GM12878 (cell line): ENCODE data around the gene CARD19. TPM values are rescaled to one million over a fixed set of nuclear protein-coding genes. Genes with fewer than 3 reads are reported as not detected.

Experiments used
- MEF2B ChIP-seq: fragments of 450-650 bp; IDR thresholded peaks from 2 replicates; pipeline ENCODE4 v1.6.1; 2018; ENCODE audit warnings: mild to moderate bottlenecking, moderate library complexity; ENCODE audit not compliant: partially characterized antibody, poor library complexity, severe bottlenecking
- MYC ChIP-seq: IDR thresholded peaks from 2 replicates; pipeline ENCODE4 v1.6.1; 2011; ENCODE audit warnings: mild to moderate bottlenecking, low read length, moderate library complexity, inconsistent platforms; ENCODE audit not compliant: insufficient read depth, insufficient replicate concordance, insufficient read length, severe bottlenecking
- POLR2AphosphoS2 ChIP-seq: IDR thresholded peaks from 2 replicates; pipeline ENCODE4 v1.6.1; 2011; ENCODE audit warnings: low read depth, mild to moderate bottlenecking, low read length, improper control_type of control experiment, moderate library complexity
- ZNF274 ChIP-seq: IDR thresholded peaks from one replicate; pipeline ENCODE4 v1.8.0; 2011; ENCODE audit not compliant: insufficient read length, insufficient read depth
- ZNF687 ChIP-seq: fragments of 450-650 bp; IDR thresholded peaks from 2 replicates; pipeline ENCODE4 v1.6.1; 2017; ENCODE audit warnings: mild to moderate bottlenecking, moderate library complexity
- polyA plus RNA-seq, 11 experiments: library from polyadenylated mRNA; depleted of rRNA in 4 of 11; unstranded in 6 of 11; stranded (reverse) in 5 of 11; fragments of >200 nt; fragmentation: Nextera tagmentation in 4 of 11; fragmentation: Illumina TruSeq in 1 of 11; extraction: Ambion mirVana in 4 of 11; extraction: Trizol in 1 of 11; gene quantifications; 1 replicate in 1 of 11; 2 replicates in 10 of 11; pipeline versions ENCODE4 v1.2.1 to v1.2.3, GENCODE V29; 2011 to 2016; ENCODE audit warnings: inconsistent platforms in 2 of 11, missing spikeins in 2 of 11, low read depth in 1 of 11
- total RNA-seq, 4 experiments: library from RNA; depleted of rRNA in 3 of 4; stranded (reverse); fragments of >200 nt in 3 of 4; fragmentation: Illumina TruSeq in 1 of 4; extraction: Trizol in 1 of 4; gene quantifications; 2 replicates each; pipeline versions ENCODE4 v1.2.1 to v1.2.3, GENCODE V29; 2013 to 2021
- TF ChIP-seq, protein P1 (sequence below): fragments of 450-650 bp; formaldehyde crosslinking; IDR thresholded peaks from 2 replicates; pipeline ENCODE4 v1.4.0; 2020; ENCODE audit warnings: mild to moderate bottlenecking, moderate library complexity

The CARD19 gene
- total and polyA plus RNA-seq, 10 of the 15 experiments (the other 5 are each of a cell fraction or from before 2014, with no cell fraction given): 0.61 to 41.6 (median 19.9) TPM

DNA sequence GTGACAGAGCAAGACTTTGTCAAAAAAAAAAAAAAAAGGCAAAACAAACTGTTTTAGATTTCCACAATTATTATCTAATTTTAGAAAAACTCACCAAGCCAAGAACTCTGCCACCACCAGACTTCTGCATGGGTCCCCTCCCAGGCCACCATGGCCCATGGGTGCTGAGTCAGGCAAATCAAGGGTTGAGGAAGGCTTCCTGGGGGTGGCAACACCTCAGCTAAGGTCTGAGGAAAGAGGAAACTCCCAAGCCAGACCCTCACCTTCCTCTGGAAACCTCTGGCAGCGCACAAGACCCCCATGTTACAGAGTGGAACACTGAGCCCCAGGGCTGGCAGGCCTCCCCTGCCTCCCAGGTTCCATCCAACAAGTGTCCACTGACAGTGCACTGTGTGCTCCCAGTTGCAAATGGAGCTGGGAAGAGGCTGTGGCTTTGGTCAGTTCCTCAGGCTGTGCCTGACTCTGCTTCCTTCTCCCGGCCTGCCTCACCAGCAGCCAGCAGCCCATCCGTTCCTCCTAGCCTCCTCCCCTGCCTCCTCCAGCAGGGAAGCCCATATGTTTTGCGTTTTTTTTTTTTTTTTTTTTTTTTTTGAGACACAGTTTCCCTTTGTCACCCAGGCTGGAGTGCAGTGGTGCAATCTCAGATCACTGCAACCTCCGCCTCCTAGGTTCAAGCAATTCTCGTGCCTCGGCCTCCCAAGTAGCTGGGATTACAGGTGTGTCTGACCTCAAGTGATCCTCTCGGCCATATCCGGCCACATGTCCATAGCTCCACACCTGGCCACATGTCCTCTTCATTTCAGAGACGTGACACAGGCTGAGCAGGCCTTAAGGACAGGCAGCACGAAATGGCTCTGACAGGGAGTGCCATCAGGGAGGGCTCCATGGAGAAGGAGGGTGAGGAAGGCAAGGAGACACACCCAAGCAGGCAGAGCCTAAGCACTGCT is 41.0 kb upstream of the CARD19 start (continued):
- TF ChIP-seq ZNF687 (no peak), MEF2B (no peak), ZNF274 (no peak), MYC (no peak), POLR2AphosphoS2 (no peak)
- TF ChIP-seq, protein P1, sequence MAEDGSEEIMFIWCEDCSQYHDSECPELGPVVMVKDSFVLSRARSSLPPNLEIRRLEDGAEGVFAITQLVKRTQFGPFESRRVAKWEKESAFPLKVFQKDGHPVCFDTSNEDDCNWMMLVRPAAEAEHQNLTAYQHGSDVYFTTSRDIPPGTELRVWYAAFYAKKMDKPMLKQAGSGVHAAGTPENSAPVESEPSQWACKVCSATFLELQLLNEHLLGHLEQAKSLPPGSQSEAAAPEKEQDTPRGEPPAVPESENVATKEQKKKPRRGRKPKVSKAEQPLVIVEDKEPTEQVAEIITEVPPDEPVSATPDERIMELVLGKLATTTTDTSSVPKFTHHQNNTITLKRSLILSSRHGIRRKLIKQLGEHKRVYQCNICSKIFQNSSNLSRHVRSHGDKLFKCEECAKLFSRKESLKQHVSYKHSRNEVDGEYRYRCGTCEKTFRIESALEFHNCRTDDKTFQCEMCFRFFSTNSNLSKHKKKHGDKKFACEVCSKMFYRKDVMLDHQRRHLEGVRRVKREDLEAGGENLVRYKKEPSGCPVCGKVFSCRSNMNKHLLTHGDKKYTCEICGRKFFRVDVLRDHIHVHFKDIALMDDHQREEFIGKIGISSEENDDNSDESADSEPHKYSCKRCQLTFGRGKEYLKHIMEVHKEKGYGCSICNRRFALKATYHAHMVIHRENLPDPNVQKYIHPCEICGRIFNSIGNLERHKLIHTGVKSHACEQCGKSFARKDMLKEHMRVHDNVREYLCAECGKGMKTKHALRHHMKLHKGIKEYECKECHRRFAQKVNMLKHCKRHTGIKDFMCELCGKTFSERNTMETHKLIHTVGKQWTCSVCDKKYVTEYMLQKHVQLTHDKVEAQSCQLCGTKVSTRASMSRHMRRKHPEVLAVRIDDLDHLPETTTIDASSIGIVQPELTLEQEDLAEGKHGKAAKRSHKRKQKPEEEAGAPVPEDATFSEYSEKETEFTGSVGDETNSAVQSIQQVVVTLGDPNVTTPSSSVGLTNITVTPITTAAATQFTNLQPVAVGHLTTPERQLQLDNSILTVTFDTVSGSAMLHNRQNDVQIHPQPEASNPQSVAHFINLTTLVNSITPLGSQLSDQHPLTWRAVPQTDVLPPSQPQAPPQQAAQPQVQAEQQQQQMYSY: no peak
